Activated naive CD4-positive, alpha-beta T cell treated with anti-CD3 and anti-CD28 coated beads, Interleukin-2, amount 50 U/mL, for 72 hours (primary cell): ENCODE results near the gene TRIM63. TPM values are rescaled to one million over a fixed set of nuclear protein-coding genes. Genes with fewer than 3 reads are reported as not detected.

Experiments
- ATAC-seq, 2 donors: fragments of 150-1000 bp; cut with Tn5 transposase; 2 replicates each; pipeline ENCODE4 v1.10.0; 2021; ENCODE audit warnings: mild to moderate bottlenecking in 2 of 2, moderate library complexity in 2 of 2
- DNase-seq, 2 donors: peaks; one replicate each; pipeline ENCODE4 v3.0.0; 2021 to 2022; ENCODE audit warnings: low spot score in 2 of 2
- H3K27ac Mint-ChIP-seq, 2 donors: one replicate each; pipeline ENCODE4 v1.8.0; 2022; ENCODE audit warnings: mild to moderate bottlenecking in 2 of 2, mixed read lengths in 2 of 2
- H3K36me3 Mint-ChIP-seq, 2 donors: one replicate each; pipeline ENCODE4 v1.8.0; 2022; ENCODE audit warnings: mixed read lengths in 2 of 2
- H3K9me3 Mint-ChIP-seq, 2 donors: one replicate each; pipeline ENCODE4 v1.8.0; 2022; ENCODE audit warnings: mixed read lengths in 2 of 2
- total RNA-seq, 2 donors: library from RNA; stranded (reverse); gene quantifications; one replicate each; pipeline ENCODE4 v1.2.3, GENCODE V29; 2022

Gene TRIM63
- total RNA-seq, 2 donors from 2014 or later, result 0.31 TPM; not detected in 1

GRCh38 chr1:26031611-26032220, 35.7 kb downstream of the TRIM63 start:
- H3K36me3 Mint-ChIP-seq, result no peaks in the 10 kb centered on the region
- H3K27ac Mint-ChIP-seq, result no peak overlapping the region
- no peak for DNase-seq
- H3K9me3 Mint-ChIP-seq, result no peaks in the 10 kb centered on the region
- no peak for ATAC-seq

- Mint-ChIP-seq H3K27ac (peak overlapping the region in 1 of 2 donors; percentile 56), H3K36me3 (no peaks in the 10 kb centered on the region), H3K9me3 (no peaks in the 10 kb centered on the region)
- ATAC-seq, result no peak
- no peak for DNase-seq
Measured at GRCh38 chr1:26031196-26031595, 36.2 kb downstream of the TRIM63 start.

GRCh38 chr1:26029864-26030481, 37.5 kb downstream of the TRIM63 start:
- no peak overlapping the region for H3K27ac Mint-ChIP-seq
- ATAC-seq, result no peak
- H3K9me3 Mint-ChIP-seq, result no peaks in the 10 kb centered on the region
- DNase-seq, result no peak
- H3K36me3 Mint-ChIP-seq, result no peaks in the 10 kb centered on the region

GRCh38 chr1:26029054-26029863, 38.2 kb downstream of the TRIM63 start:
- DNase-seq, result no peak
- Mint-ChIP-seq H3K27ac (no peak overlapping the region), H3K36me3 (no peaks in the 10 kb centered on the region), H3K9me3 (no peaks in the 10 kb centered on the region)
- no peak for ATAC-seq

- H3K36me3 Mint-ChIP-seq, result no peaks in the 10 kb centered on the region
- no peaks in the 10 kb centered on the region for H3K9me3 Mint-ChIP-seq
- no peak overlapping the region for H3K27ac Mint-ChIP-seq
- no peak for DNase-seq
- no peak for ATAC-seq
Measured at GRCh38 chr1:26028490-26028980, 38.9 kb downstream of the TRIM63 start.

- no peaks in the 10 kb centered on the region for H3K9me3 Mint-ChIP-seq
- DNase-seq (no peak), ATAC-seq (peak in 1 of 2 donors; percentile 54)
- H3K27ac Mint-ChIP-seq, result no peak overlapping the region
- no peaks in the 10 kb centered on the region for H3K36me3 Mint-ChIP-seq
Measured at GRCh38 chr1:26027716-26028489, 39.5 kb downstream of the TRIM63 start.

- DNase-seq, result no peak
- ATAC-seq, result no peak
- no peaks in the 10 kb centered on the region for H3K36me3 Mint-ChIP-seq
- no peak overlapping the region for H3K27ac Mint-ChIP-seq
- no peaks in the 10 kb centered on the region for H3K9me3 Mint-ChIP-seq
Measured at GRCh38 chr1:26025517-26025916, 41.9 kb downstream of the TRIM63 start.

GRCh38 chr1:26025060-26025459, 42.4 kb downstream of the TRIM63 start:
- no peak overlapping the region for H3K27ac Mint-ChIP-seq
- H3K36me3 Mint-ChIP-seq, result no peaks in the 10 kb centered on the region
- ATAC-seq (no peak), DNase-seq (no peak)
- no peaks in the 10 kb centered on the region for H3K9me3 Mint-ChIP-seq

- Mint-ChIP-seq H3K36me3 (no peaks in the 10 kb centered on the region), H3K27ac (no peak overlapping the region), H3K9me3 (no peaks in the 10 kb centered on the region)
- DNase-seq (no peak), ATAC-seq (no peak)
Measured at GRCh38 chr1:26023826-26024225, 43.6 kb downstream of the TRIM63 start.

- Mint-ChIP-seq H3K36me3 (no peaks in the 10 kb centered on the region), H3K9me3 (no peaks in the 10 kb centered on the region), H3K27ac (no peak overlapping the region)
- DNase-seq (no peak), ATAC-seq (no peak)
Measured at GRCh38 chr1:26023009-26023408, 44.4 kb downstream of the TRIM63 start.

GRCh38 chr1:26022404-26022779, 45.0 kb downstream of the TRIM63 start:
- H3K27ac Mint-ChIP-seq, result no peak overlapping the region
- no peak for DNase-seq
- no peaks in the 10 kb centered on the region for H3K9me3 Mint-ChIP-seq
- no peak for ATAC-seq
- no peaks in the 10 kb centered on the region for H3K36me3 Mint-ChIP-seq

GRCh38 chr1:26021647-26022403, 45.6 kb downstream of the TRIM63 start, which contains the start of gene EXTL1:
TSS of gene EXTL1 (plus strand) at chr1:26021775. CDS start at chr1:26022647, 872 bp downstream.
- no peak for ATAC-seq
- Mint-ChIP-seq H3K36me3 (no peaks in the 10 kb centered on the region), H3K9me3 (no peaks in the 10 kb centered on the region), H3K27ac (peak within 1 kb of the TSS; percentile 32 to 56)
- DNase-seq, result no peak

- Mint-ChIP-seq H3K36me3 (no peaks in the 10 kb centered on the region), H3K9me3 (no peaks in the 10 kb centered on the region), H3K27ac (peak overlapping the region in 1 of 2 donors; percentile 32)
- ATAC-seq (no peak), DNase-seq (no peak)
Measured at GRCh38 chr1:26020941-26021646, 46.3 kb downstream of the TRIM63 start.

- no peak for DNase-seq
- Mint-ChIP-seq H3K36me3 (no peaks in the 10 kb centered on the region), H3K27ac (peak overlapping the region in 1 of 2 donors; percentile 56), H3K9me3 (no peaks in the 10 kb centered on the region)
- ATAC-seq, result no peak
Measured at GRCh38 chr1:26020330-26020768, 47.1 kb downstream of the TRIM63 start.

- no peaks in the 10 kb centered on the region for H3K9me3 Mint-ChIP-seq
- DNase-seq (no peak), ATAC-seq (no peak)
- no peaks in the 10 kb centered on the region for H3K36me3 Mint-ChIP-seq
- peak overlapping the region in 1 of 2 donors; percentile 56 for H3K27ac Mint-ChIP-seq
Measured at GRCh38 chr1:26019641-26020315, 47.7 kb downstream of the TRIM63 start.
